Peyer's patch (tissue), 4 donors: Measurements from ENCODE around the gene EIPR1. TPM values are rescaled to one million over a fixed set of nuclear protein-coding genes. Genes with fewer than 3 reads are reported as not detected.

ENCODE experiments used
- DNase-seq, 3 donors: peaks; one replicate each; pipeline ENCODE4 v3.0.0-alpha.2; 2017 to 2019
- H3K27ac ChIP-seq, 4 donors: fragments of 200-600 bp; sonication (generic); one replicate each; pipeline ENCODE4 v1.5.1; 2016 to 2019
- H3K27me3 ChIP-seq, 2 donors: fragments of 200-600 bp; sonication (generic); one replicate each; pipeline ENCODE4 v1.5.1; 2019
- H3K36me3 ChIP-seq, 3 donors: fragments of 200-600 bp; sonication (generic); one replicate each; pipeline ENCODE4 v1.5.1; 2016 to 2019
- H3K4me1 ChIP-seq, 4 donors: fragments of 200-600 bp; sonication (generic); one replicate each; pipeline ENCODE4 v1.5.1; 2016 to 2019
- H3K4me3 ChIP-seq, 4 donors: fragments of 200-600 bp; sonication (generic); 1 replicate in 3 of 4; 2 replicates in 1 of 4; pipeline ENCODE4 v1.5.1; 2016 to 2019; ENCODE audit warnings: mild to moderate bottlenecking in 1 of 4
- H3K9me3 ChIP-seq, 4 donors: fragments of 200-600 bp; sonication (generic); one replicate each; pipeline ENCODE4 v1.5.1; 2016 to 2019; ENCODE audit warnings: mild to moderate bottlenecking in 1 of 4
- CTCF ChIP-seq, 6 experiments: fragments of 450-650 bp in 4 of 6; fragments of 200-600 bp in 2 of 6; sonication (generic) in 1 of 6; IDR thresholded peaks; one replicate each; pipeline ENCODE4 v1.5.1; 2017 to 2019; ENCODE audit warnings: antibody characterized with exemption in 6 of 6, mild to moderate bottlenecking in 3 of 6, moderate library complexity in 1 of 6
- POLR2A ChIP-seq, 2 donors: fragments of 450-650 bp; IDR thresholded peaks; one replicate each; pipeline ENCODE4 v1.5.1; 2017; ENCODE audit warnings: antibody characterized with exemption in 2 of 2, mild to moderate bottlenecking in 2 of 2, moderate library complexity in 2 of 2
- total RNA-seq, 4 donors: library from RNA; depleted of rRNA; stranded (reverse); fragments of >200 nt; gene quantifications; one replicate each; pipeline ENCODE4 v1.1.0, GENCODE V29; 2016

EIPR1 gene
- total RNA-seq, 4 donors from 2014 or later, result 23.4 to 94.1 (median 36.2) TPM

GRCh38 chr2:3260959-3261358 lies 116.7 kb downstream of the EIPR1 start:
- no peak overlapping the region for H3K27ac ChIP-seq
- H3K36me3 ChIP-seq, result peaks cover 0 to 5% (median 0%) of the 10 kb centered on the region in 3 donors
- TF ChIP-seq CTCF (IDR thresholded peaks at IDR 0.05) (no peak), POLR2A (IDR thresholded peaks at IDR 0.05) (no peak)
- H3K4me1 ChIP-seq, result no peaks in the 10 kb centered on the region
- no peaks in the 10 kb centered on the region for H3K9me3 ChIP-seq
- H3K27me3 ChIP-seq, result no peaks in the 10 kb centered on the region
- DNase-seq, result peak in 1 of 3 donors; percentile 9
- H3K4me3 ChIP-seq, result no peak overlapping the region

GRCh38 chr2:3257826-3258225 lies 119.8 kb downstream of the EIPR1 start:
- Histone ChIP-seq H3K27me3 (no peaks in the 10 kb centered on the region), H3K4me1 (no peaks in the 10 kb centered on the region), H3K4me3 (no peak overlapping the region), H3K9me3 (no peaks in the 10 kb centered on the region), H3K27ac (no peak overlapping the region), H3K36me3 (peaks cover 0 to 5% (median 0%) of the 10 kb centered on the region in 3 donors)
- peak in 1 of 3 donors; percentile 3 for DNase-seq
- no peak for TF ChIP-seq POLR2A (IDR thresholded peaks at IDR 0.05)
- no peak for TF ChIP-seq CTCF (IDR thresholded peaks at IDR 0.05)

GRCh38 chr2:3257166-3257565 lies 120.5 kb downstream of the EIPR1 start:
- Histone ChIP-seq H3K27me3 (no peaks in the 10 kb centered on the region), H3K4me1 (no peaks in the 10 kb centered on the region), H3K9me3 (no peaks in the 10 kb centered on the region), H3K36me3 (peaks cover 0 to 5% (median 0%) of the 10 kb centered on the region in 3 donors), H3K4me3 (no peak overlapping the region), H3K27ac (no peak overlapping the region)
- TF ChIP-seq CTCF (IDR thresholded peaks at IDR 0.05) (no peak), POLR2A (IDR thresholded peaks at IDR 0.05) (no peak)
- no peak for DNase-seq

GRCh38 chr2:3256605-3257004 lies 121.0 kb downstream of the EIPR1 start:
- Histone ChIP-seq H3K36me3 (peaks cover 0 to 9% (median 0%) of the 10 kb centered on the region in 3 donors), H3K4me3 (no peak overlapping the region), H3K27ac (no peak overlapping the region), H3K27me3 (no peaks in the 10 kb centered on the region), H3K9me3 (no peaks in the 10 kb centered on the region), H3K4me1 (no peaks in the 10 kb centered on the region)
- no peak for DNase-seq
- TF ChIP-seq POLR2A (IDR thresholded peaks at IDR 0.05), result no peak
- no peak for TF ChIP-seq CTCF (IDR thresholded peaks at IDR 0.05)

- no peak for TF ChIP-seq POLR2A (IDR thresholded peaks at IDR 0.05)
- no peak for TF ChIP-seq CTCF (IDR thresholded peaks at IDR 0.05)
- H3K4me1 ChIP-seq, result no peaks in the 10 kb centered on the region
- H3K4me3 ChIP-seq, result no peak overlapping the region
- DNase-seq, result no peak
- peaks cover 0 to 9% (median 0%) of the 10 kb centered on the region in 3 donors for H3K36me3 ChIP-seq
- no peaks in the 10 kb centered on the region for H3K9me3 ChIP-seq
- no peak overlapping the region for H3K27ac ChIP-seq
- H3K27me3 ChIP-seq, result no peaks in the 10 kb centered on the region
Measured at GRCh38 chr2:3256157-3256556, 121.5 kb downstream of the EIPR1 start.

GRCh38 chr2:3254442-3254941 lies 123.1 kb downstream of the EIPR1 start:
- Histone ChIP-seq H3K27ac (no peak overlapping the region), H3K9me3 (peaks cover 0 to 6% (median 2%) of the 10 kb centered on the region in 4 donors), H3K4me1 (no peaks in the 10 kb centered on the region), H3K4me3 (no peak overlapping the region), H3K27me3 (no peaks in the 10 kb centered on the region), H3K36me3 (peaks cover 0 to 9% (median 0%) of the 10 kb centered on the region in 3 donors)
- no peak for TF ChIP-seq CTCF (IDR thresholded peaks at IDR 0.05)
- no peak for TF ChIP-seq POLR2A (IDR thresholded peaks at IDR 0.05)
- DNase-seq, result no peak
